ENCODE results near the gene GAL. TPM values are rescaled to one million over a fixed set of nuclear protein-coding genes. Genes with fewer than 3 reads are reported as not detected.

Gene GAL
- total RNA-seq, 1 donor from 2014 or later = 3.4 TPM

GRCh38 chr11:68646832-68647231 is 37.5 kb upstream of the GAL start:
- no peaks in the 10 kb centered on the region for H3K36me3 Mint-ChIP-seq
- no peak overlapping the region for H3K27ac Mint-ChIP-seq
- no peak for TF ChIP-seq CTCF (conservative IDR thresholded peaks at IDR 0.05)
- no peak for DNase-seq (ENCODE audit: extremely low spot score, unreplicated experiment)
- peaks cover 15% of the 10 kb centered on the region for H3K27me3 Mint-ChIP-seq
- no peak overlapping the region for H3K4me3 Mint-ChIP-seq
- peaks cover 6% of the 10 kb centered on the region for H3K9me3 Mint-ChIP-seq
- H3K4me1 Mint-ChIP-seq (ENCODE audit: unreplicated experiment) = peaks cover 8% of the 10 kb centered on the region

GRCh38 chr11:68649851-68650555 is 34.3 kb upstream of the GAL start:
- H3K27me3 Mint-ChIP-seq = peaks cover 8% of the 10 kb centered on the region
- H3K9me3 Mint-ChIP-seq = peaks cover 6% of the 10 kb centered on the region
- TF ChIP-seq CTCF (conservative IDR thresholded peaks at IDR 0.05) = no peak
- H3K36me3 Mint-ChIP-seq = no peaks in the 10 kb centered on the region
- no peaks in the 10 kb centered on the region for H3K4me1 Mint-ChIP-seq (ENCODE audit: unreplicated experiment)
- H3K4me3 Mint-ChIP-seq = no peak overlapping the region
- H3K27ac Mint-ChIP-seq = no peak overlapping the region
- DNase-seq (ENCODE audit: extremely low spot score, unreplicated experiment) = no peak

GRCh38 chr11:68650801-68651200 is 33.5 kb upstream of the GAL start:
- Mint-ChIP-seq H3K4me1 (ENCODE audit: unreplicated experiment) (no peaks in the 10 kb centered on the region), H3K27me3 (peaks cover 11% of the 10 kb centered on the region), H3K9me3 (peaks cover 13% of the 10 kb centered on the region), H3K36me3 (no peaks in the 10 kb centered on the region), H3K4me3 (no peak overlapping the region), H3K27ac (no peak overlapping the region)
- no peak for DNase-seq (ENCODE audit: extremely low spot score, unreplicated experiment)
- no peak for TF ChIP-seq CTCF (conservative IDR thresholded peaks at IDR 0.05)

- DNase-seq (ENCODE audit: extremely low spot score, unreplicated experiment) = no peak
- Mint-ChIP-seq H3K36me3 (no peaks in the 10 kb centered on the region), H3K27me3 (peaks cover 11% of the 10 kb centered on the region), H3K27ac (no peak overlapping the region), H3K4me3 (no peak overlapping the region), H3K4me1 (ENCODE audit: unreplicated experiment) (no peaks in the 10 kb centered on the region), H3K9me3 (peaks cover 13% of the 10 kb centered on the region)
- no peak for TF ChIP-seq CTCF (conservative IDR thresholded peaks at IDR 0.05)
Observed at GRCh38 chr11:68651208-68651984, 32.9 kb upstream of the GAL start.

- Mint-ChIP-seq H3K27ac (no peak overlapping the region), H3K4me3 (no peak overlapping the region), H3K27me3 (peaks cover 11% of the 10 kb centered on the region), H3K36me3 (no peaks in the 10 kb centered on the region), H3K9me3 (peaks cover 12% of the 10 kb centered on the region), H3K4me1 (ENCODE audit: unreplicated experiment) (no peaks in the 10 kb centered on the region)
- DNase-seq (ENCODE audit: extremely low spot score, unreplicated experiment) = no peak
- no peak for TF ChIP-seq CTCF (conservative IDR thresholded peaks at IDR 0.05)
Observed at GRCh38 chr11:68651985-68652682, 32.2 kb upstream of the GAL start.

Data from type B pancreatic cell (in vitro differentiated cells).